NCI-H526 treated with DMSO at 0.1 percent for 48 hours (cell line): ENCODE measurements around the gene ANKS6.

Experiments used
- DNase-seq: peaks from one replicate; lab custom pipeline; 2025; lab: John Stamatoyannopoulos, UW

The ANKS6 gene

DNA sequence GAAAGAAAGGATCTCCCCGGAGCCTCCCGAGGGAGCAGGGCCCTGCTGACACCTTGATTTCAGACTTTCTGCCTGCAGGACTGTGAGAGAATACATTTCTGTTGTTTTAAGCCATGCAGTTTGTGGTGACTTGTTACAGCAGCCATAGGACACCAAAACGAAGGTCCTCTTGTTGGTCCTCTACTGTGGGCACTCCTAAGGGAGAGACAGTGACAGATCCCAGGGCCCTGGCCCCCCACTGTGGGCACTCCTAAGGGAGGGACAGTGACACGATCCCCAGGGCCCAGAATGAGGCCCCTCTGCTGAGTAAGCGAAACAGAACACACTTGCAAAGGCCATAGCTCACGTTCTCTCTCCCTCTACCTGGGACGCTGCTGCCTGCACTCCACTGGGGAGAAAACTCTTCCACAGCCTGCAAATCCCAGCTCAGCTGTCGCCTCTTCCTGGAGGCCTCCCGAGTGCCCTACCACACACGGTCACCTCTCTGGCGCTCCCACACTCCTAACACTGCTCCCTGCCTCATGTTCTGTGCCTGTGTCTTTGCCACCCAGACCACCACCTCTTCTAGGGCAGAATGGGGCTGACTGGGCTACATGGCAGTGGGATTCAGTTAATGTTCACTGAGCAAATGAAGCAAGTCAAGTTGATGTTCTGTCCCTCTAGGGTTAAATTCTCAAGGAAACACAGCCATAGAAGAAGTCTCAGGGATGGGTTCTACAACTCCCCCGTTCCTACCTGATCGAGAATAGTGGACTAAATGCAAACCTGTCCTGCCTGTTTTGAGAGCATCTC is 23.8 kb downstream of the ANKS6 start:
- DNase-seq = no peak

DNA sequence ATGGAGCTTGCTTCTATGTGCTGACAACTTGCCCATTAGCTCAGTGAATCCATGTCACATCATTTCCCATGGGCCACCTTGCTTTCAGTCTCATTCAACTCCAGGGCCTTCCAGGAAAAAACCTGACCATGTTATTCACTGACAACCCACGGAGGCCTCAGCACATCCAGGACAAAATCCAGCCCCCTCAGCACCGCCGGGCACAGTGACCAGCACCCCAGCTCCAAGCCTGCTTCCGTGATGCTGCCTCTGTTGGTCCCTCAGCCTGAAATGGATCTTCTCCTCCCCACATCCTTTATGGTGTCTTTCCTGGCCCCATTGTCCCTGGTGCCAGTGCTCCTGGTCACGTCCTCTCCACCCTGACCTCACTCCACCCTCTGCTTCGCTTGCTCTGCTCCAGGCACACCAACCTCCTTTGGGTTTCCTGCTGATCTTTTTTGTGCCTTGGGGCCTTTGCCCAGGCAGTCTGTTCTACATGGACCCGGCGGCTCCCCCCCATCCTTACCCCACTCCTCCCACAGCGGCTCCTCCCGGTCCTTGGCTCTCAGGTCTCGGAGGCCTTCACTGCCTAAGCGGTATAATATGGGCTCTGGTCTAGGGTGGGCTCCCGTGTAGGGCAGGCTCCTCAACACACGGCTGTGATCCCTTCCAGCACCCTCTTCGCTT is 25.0 kb downstream of the ANKS6 start:
- no peak for DNase-seq

DNA sequence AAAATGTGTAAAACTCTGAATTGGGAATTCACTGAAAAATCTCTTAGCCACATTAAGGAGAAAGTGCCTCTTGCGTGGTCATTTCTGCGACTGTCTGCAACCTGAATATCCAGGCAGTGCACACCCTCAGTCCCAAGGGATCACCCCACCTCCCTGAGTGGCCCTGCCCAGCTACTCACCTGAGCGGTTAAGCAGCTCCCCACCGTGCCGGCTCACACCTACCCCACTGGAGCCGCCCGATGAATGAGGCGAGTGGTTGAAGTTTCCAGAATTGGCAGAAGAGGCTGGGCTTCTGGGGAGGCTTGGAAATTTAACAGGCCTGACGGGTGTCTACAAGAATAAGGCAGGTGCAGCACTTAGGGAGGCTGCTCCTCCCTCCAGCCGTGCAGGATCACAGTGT is 25.6 kb downstream of the ANKS6 start:
- no peak for DNase-seq

DNA sequence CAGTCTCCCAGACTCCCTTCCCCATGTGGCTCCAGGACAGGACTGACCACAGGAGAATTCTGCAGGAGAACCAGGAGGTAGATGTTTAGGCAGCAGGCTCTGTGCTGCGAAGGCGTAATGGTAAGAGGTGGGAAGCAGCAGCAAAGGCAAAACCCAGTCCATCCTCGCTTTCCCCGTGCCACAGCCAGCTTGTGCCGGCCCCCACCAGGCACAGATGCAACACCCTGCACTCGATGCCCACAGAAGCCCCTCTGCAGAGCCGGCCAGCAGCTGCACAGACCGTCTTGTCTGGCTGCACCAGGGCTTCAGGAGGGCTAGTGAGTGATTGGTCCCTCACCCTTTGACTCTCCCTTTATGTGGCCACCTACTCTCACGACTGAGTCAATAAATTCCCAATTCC is 28.0 kb downstream of the ANKS6 start:
- DNase-seq = no peak

DNA sequence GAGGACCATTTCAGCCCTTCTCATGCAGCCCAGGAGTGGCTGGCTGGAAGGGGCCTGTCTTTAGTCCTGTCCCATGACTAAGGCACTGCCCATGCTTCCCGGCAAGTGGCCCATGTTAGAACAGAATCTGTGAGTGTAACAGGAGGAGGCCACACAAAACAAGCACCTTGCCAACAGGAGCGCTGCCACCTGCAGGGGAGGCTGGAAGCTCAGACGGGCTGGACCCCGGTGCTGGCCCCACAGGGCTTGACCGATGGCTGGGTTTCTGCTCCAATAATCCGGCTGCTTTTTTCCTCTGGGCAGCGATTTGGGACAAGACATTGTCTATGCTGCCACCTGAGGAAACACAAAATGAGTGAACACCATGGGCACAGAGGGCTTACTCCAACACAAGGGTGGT is 28.4 kb downstream of the ANKS6 start:
- DNase-seq = no peak

DNA sequence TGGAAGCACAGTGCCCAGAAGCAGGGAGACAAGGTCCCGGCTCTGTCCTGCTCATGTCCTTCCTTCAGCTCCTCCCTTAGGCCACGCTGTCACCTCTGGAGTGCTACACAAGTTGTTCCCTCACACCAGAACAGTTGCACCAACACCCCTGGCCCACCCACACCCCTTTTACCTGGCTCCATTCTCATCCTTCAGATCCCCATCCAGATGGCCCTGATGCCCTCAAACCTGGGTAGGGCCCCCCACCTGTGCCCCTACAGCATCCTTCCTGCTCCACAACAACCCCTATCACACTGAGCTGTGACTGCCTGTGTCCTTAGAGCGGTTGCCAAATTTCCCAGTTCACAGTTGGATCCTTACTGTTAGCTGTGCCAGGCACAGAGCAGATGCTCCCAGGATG is 29.2 kb downstream of the ANKS6 start:
- DNase-seq = no peak

DNA sequence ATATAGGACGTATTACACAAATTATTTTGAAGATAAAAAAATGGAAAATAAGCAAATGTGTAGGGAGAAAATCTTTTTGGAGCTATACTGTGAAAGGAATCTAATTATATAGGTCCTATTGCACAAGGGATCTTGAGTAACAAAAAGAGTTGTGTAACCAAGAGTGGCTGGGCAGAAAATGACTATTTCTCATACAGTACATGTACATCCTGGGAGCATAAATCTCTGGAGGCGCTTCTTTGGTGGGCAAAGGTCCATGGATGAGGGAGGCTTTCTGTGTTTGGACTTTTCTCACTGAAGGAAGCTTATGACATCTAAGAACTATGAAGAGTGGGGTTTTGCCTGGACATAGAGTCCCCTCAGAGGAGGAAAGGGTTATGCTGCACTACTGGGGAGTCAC is 29.8 kb downstream of the ANKS6 start:
- DNase-seq = no peak

DNA sequence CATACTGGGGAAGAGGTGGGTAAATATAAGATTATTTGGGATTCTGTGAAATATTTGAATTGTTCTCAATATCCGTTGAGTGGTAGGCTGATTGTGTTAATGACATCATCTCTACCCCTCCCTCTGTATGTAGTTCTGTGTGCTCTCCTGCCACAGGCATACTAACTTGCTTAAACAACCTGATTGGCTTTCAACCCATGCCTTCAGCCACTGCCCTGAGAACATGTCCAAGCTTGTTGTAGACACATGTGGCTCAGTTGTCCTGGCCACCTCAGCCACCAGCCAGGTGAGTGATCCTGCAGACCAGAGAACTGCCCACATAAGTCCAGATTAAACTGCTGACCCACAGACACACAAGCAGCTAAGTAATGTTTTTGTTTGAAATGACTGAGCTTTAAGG is 31.1 kb downstream of the ANKS6 start:
- DNase-seq = no peak

DNA sequence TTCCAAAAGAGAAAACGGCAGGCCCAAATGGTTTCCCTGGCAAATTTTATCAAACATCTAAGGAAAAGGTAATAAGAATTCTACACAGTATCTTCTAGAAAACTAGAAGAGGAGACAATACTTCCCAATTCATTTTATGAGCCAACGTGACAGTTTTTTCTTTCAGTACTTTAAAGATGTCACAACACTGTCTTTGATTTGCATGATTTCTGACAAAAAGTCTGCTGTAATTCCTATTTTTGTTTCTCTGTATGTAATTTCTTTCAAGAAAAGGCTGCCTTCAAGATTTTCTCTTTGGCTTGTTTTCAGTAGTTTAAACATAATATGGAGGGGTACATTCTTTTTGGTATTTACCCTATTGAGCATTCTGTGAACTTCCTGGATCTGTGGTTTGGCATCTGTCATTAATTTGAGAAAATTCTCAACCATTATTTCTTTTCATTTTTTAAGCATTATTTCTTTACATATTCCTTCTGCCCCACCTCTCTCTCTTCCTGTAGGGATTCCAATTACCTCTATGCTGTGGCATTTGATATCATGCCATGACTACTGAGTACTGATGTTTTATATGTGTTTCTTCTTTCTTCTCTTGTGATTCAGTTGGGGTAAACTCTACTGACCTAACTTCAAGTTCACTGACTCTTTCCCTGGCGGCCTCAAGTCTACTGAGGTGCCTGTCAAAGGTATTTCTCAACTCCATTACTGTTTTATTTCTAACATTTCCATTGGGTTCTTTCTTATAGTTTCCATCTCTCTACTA is 32.2 kb downstream of the ANKS6 start:
- DNase-seq = no peak

DNA sequence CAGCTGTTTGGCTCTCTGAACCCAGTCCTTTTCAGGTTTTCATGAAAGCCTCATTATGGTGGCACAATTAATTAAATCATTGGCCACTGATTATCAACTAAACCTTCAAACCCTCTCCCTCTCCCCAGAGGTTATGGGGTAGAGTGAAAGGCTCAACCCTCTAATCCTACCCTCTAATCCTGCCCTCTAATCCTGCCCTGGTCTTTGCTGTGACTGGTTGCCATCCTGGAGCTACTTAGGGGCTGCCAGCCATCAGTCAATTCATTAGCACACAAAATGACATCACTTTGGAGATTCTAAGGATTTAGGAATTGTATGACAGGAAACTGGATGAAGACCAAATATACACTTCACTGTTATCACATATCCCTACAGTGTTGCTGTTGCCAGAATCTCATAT is 36.1 kb downstream of the ANKS6 start:
- DNase-seq = no peak

DNA sequence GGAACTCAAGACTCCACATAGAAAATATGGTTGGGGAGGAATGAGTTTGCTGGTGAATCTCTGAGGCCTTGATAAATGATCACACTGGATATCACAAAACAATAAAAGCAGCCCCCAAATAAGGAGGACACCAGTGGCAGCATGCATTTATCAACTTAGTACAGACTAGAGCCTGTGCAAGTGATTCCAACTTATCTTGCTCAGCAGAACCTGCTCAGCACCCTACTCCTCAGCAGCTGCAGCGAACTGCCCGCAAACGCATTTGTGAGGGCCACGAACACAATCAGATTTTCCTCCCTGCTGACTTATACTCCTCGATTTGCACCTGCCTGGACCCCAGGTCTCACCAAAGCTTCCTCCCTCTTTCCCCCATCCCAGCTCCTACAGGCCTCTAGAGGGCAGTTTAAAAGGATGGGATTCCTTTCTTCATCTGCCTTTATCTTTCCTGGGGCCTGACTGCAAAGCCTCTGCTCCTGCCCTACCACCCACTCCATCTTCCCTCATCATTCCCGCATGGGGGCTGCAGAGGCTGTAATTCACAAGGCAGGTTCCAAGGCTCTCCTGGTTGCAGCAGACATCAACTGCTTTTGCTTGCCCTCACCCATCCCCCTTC is 41.2 kb downstream of the ANKS6 start:
- no peak for DNase-seq

DNA sequence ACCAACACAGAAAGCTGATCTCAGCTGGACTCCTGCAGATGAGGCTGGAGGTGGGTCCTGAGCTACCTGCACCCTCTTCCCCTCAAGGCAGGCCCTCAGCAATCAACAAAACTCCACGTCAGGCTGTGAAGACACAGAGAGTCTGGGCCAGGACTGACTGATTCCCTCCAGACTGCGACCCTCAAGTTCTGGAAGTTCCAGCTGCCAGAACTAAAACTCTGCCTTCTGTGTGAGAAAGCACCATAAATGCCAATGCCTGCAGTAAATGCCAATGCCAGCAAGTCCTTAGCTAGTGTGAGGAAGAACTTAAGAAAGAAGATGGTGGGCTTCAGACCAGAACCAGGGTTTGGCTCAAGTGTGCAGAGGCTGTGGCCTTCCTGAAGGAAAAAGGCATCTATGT is 45.1 kb downstream of the ANKS6 start:
- DNase-seq = no peak

DNA sequence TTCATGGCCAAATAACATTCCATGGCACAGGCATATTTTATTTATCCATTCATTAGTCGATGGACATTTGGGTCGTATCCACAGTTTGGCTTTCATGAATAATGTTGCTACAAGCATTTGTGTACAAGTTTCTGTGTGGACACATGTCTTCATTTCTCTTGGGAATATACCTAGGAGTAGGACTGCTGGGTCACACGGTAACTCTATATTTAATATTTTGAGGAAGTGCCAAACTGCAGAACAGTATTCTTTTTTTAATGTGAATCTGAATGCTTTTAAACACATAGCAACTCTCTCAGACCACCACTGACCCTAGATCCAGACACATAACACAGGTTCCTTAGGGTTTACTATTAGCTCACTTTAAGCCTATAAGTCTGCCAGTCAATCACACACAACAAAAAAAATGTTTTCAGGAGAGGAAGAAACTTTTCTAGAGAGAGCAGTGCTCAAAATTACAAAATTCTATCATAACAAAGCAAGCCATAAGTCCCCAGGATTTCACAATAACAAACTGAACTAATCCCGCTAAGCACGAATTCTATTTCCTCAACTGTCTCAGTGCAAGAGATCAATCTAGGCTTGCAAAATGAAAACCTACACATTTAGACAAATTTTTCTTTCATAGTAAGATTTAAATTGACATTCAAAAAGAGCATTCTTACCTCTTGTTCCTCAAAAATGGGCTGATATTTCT is 45.8 kb downstream of the ANKS6 start:
- DNase-seq = no peak

DNA sequence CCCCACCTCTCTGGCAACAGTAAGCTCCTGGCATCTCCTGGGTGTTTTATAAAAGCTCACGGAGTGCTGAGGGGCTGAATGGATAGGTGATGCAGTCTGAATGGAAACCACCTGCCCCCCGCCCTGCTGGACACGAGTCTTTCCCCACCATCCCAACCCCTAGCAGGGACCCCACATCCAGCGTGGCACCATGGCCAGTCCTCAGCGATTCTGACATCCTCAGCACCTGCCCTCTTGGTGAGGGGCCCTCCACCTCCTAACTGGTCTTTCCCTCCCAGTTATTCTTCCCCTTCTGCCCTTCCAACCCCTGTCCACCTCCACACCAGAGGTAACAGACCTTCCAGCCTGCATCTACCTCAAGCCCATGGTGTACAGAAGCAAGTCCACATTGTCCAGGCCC is 48.9 kb downstream of the ANKS6 start:
- DNase-seq = no peak

DNA sequence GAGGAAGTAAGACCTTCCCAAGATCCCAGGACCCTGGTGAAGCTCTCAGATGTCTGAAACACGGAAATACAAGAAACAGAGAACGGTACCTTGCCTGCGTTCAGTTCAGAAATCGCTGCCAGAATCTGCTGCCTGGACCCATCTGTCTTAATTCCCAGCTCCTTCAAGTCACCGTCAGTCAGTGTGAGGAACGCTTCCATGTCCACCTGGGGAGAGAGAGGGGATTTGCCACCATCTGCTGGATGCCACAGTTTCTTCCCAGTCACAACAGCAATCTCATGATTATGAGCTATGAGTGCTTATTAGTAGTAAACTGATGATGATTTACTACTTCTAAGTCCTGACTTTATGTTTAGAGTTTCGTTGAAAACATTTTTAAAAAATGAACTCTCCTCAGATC is 50.9 kb downstream of the ANKS6 start:
- no peak for DNase-seq

DNA sequence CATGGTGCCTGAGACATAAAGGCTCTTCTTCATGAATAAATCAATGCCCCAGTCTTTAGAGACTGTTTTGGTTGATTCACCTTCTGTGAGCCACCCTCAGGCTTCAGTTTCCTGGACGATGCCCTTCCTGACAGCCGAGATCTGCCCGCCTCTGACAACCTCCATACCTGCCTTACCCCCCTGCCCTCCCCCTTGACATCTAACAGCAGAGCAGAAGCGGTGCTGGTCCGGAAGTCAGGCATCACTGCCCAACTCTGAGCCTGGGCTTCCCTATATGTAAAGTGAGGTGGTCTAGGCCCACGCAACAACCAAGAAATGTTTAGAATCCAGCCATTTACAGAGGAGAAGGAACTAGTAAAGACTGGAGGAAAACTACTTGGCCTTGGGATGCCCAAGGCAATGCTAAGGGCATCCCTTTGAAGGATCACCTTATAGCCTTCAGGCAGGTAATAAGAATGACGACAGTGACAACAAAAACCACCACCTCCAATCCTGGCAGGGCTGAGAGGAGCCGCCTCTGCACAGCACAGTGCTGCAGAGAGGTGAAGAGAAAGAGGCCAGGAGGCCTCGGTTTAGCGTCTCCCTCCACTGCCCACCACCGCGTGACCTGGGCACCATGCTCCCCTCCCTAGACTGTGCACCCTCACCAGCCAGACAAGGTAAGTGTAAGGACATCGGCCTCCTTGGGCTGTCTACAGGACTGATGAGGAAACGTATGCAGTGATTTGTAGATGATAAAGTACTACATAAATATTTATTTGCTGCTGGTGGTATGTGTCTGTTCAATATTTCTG is 52.3 kb downstream of the ANKS6 start:
- DNase-seq = no peak

DNA sequence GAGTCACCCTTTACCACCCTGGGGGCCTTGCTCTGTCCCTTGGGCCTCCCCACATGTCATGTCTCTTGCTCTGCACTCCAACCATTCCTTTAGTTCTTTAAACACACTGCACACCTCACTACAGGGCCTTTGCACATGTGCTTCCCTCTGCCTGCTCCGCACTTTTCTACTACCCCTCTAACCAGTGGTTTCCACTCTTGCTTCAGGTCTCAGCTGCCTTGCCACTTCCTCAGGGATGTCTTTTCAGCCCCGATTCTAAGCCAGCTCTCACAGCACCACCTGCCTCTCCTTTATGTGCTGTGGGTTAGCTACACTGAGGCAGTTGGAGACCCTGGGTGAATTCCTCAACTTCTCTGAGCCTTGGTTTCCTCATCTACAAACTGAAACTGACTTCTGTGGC is 53.0 kb downstream of the ANKS6 start:
- no peak for DNase-seq

DNA sequence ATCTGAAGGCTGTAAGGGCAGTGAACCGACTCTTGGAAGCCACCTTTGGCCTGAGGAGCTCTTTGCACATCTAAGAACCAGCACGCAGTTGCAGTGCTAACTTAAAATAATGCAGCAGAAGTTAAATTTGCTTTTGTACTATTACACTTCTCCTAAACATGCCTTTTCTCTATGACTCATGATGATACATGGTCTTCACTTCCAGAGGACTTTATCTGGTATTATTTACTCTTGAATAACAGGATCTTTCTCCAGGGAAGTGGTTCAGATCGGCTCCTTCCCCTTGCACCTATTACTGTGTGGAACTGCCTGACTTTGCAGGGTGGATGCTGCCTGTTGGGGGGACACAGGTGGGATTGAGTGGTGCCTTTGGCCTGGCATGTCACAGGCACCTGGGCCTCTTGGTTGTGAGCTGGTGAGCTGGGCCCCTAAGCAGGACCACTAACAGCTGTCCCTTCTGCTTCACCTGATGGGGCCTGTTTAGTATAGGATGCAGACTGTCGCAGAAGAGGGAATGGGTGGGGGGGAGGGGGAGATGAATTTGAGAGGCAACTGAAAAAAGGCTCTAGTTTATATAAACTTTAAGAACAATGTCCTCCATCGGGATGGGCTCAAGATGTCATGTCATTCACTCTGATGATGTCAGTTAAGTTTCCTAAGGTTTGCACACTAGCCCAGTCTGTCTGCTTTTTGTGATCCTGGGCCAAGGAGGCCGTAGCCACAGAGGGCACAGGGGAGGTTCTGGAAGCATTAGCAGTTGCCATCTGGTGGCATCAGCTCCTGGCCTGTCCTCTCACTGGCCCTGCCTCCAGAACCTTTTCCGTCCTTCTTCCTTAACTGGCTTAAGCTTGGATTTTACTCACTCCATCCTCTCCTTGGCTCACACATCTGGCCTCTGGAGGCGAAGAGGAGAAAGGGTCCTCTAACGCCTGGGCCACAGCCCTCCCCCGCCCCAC is 53.8 kb downstream of the ANKS6 start:
- no peak for DNase-seq

DNA sequence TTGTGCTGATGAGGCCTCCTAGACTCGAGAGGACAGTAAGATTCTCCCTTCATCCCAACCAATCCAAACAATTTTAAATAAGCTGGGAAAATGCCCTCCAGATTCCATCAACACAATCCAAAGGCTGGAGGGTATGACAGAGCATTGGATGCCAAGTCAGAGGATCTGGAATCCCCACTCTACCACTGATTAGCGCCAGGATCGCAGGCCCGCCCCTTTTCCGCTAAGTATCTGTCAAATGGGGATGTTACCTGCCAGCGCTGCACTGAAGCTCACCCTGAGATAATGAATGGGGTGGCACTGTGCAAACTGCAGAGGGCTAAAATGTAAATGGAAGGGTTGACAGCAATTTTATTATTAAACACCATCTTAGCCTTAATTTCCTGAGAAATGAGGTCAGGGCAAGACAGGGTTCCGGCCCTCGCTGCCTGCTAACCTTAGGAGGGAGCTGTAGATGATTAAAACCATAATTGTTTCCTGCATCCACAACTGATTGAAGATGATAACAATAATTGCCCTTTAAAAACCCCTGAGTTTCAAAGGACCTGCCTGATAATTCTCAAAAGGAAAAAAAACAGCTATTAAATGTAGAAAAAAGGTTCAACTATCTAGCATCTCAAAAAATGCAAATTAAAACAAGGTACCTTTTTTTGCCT is 56.0 kb downstream of the ANKS6 start:
- no peak for DNase-seq

DNA sequence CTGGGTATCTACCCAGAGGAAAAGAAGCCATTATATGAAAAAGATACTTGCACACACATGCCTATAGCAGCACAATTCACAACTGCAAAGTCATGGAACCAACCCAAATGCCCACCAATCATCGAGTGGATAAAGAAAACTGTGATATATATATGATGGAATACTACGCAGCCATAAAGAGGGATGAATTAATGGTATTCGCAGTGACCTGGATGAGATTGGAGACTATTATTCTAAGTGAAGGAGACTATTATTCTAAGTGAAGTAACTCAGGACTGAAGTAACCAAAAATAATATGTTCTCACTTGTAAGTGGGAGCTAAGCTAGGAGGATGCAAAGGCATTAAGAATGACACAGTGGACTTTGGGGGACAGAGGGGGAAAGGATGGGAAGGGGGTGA is 57.6 kb downstream of the ANKS6 start:
- no peak for DNase-seq
